NCI-H2196 treated with DMSO at 0.1 percent for 48 hours (cell line): ENCODE results near the gene MARCHF4.

Source experiments
- DNase-seq: peaks from one replicate; lab custom pipeline; 2025; ENCODE audit not compliant: unreplicated experiment; lab: John Stamatoyannopoulos, UW

Gene MARCHF4

GRCh38 chr2:216371721-216372702 is at the start of gene MARCHF4:
TSS of gene MARCHF4 (minus strand) at chr2:216372483. CDS start at chr2:216370260, 2,223 bp downstream.
- peak; percentile 76 for DNase-seq

GRCh38 chr2:216420367-216421101 is 48.3 kb upstream of the MARCHF4 start:
- DNase-seq, result no peak

GRCh38 chr2:216418981-216419380 is 46.7 kb upstream of the MARCHF4 start:
- no peak for DNase-seq

GRCh38 chr2:216416571-216417307 is 44.5 kb upstream of the MARCHF4 start:
- DNase-seq, result no peak

GRCh38 chr2:216415541-216415940 is 43.3 kb upstream of the MARCHF4 start:
- no peak for DNase-seq

- DNase-seq, result no peak
These were observed 42.6 kb upstream of the MARCHF4 start for GRCh38 chr2:216414772-216415319.

- no peak for DNase-seq
These were observed 41.6 kb upstream of the MARCHF4 start for GRCh38 chr2:216413882-216414281.

GRCh38 chr2:216412022-216412999 is 40.0 kb upstream of the MARCHF4 start, which contains the start of gene SMARCAL1:
TSS of gene SMARCAL1 (plus strand) at chr2:216412484. CDS start at chr2:216414705, 2,221 bp downstream.
- DNase-seq, result peak; percentile 97

GRCh38 chr2:216410550-216410949 is 38.3 kb upstream of the MARCHF4 start:
- no peak for DNase-seq

GRCh38 chr2:216408426-216409290 is 36.4 kb upstream of the MARCHF4 start:
- DNase-seq, result no peak

GRCh38 chr2:216406826-216407225 is 34.5 kb upstream of the MARCHF4 start:
- DNase-seq, result no peak

- DNase-seq, result no peak
These were observed 33.3 kb upstream of the MARCHF4 start for GRCh38 chr2:216405588-216405987.

- no peak for DNase-seq
These were observed 31.8 kb upstream of the MARCHF4 start for GRCh38 chr2:216404010-216404618.

- no peak for DNase-seq
These were observed 30.5 kb upstream of the MARCHF4 start for GRCh38 chr2:216402751-216403150.

- no peak for DNase-seq
These were observed 27.3 kb upstream of the MARCHF4 start for GRCh38 chr2:216399621-216400020.

GRCh38 chr2:216394881-216395280 is 22.6 kb upstream of the MARCHF4 start:
- no peak for DNase-seq

- DNase-seq, result no peak
These were observed 20.9 kb upstream of the MARCHF4 start for GRCh38 chr2:216392945-216393840.
